Calu3 (cell line): ENCODE results near the gene ERMP1. TPM values are rescaled to one million over a fixed set of nuclear protein-coding genes. Genes with fewer than 3 reads are reported as not detected.
"Not testable (repeated sequence)": the region's sequence is repeated elsewhere in the genome, so short reads cannot be mapped to it uniquely, and the experiment has no call there.

Experiments
- BruUV-seq: library from RNA; stranded (reverse); fragments of 400-500 nt; replicated peaks from 2 replicates; lab custom pipeline; 2021; lab: Mats Ljungman, UMichigan
- CTCF ChIA-PET: fragments of 300-600 bp; sonication (Branson Sonifier 250); formaldehyde crosslinking; loops from one replicate; lab custom pipeline; 2022; ENCODE audit warnings: antibody characterized with exemption; lab: Charles Lee
- DNase-seq: peaks from one replicate; pipeline ENCODE4 v3.0.0; 2022
- H3K27ac Mint-ChIP-seq: one replicate; pipeline ENCODE4 v1.8.0; 2022; ENCODE audit warnings: mixed read lengths; ENCODE audit not compliant: unreplicated experiment
- H3K27me3 Mint-ChIP-seq: one replicate; pipeline ENCODE4 v1.8.0; 2022; ENCODE audit warnings: mixed read lengths; ENCODE audit not compliant: unreplicated experiment
- H3K36me3 Mint-ChIP-seq: one replicate; pipeline ENCODE4 v1.8.0; 2022; ENCODE audit warnings: mild to moderate bottlenecking, moderate library complexity, mixed read lengths; ENCODE audit not compliant: insufficient read depth, unreplicated experiment
- H3K4me1 Mint-ChIP-seq: one replicate; pipeline ENCODE4 v1.8.0; 2022; ENCODE audit warnings: mild to moderate bottlenecking, low read depth, mixed read lengths; ENCODE audit not compliant: unreplicated experiment
- H3K4me3 Mint-ChIP-seq: one replicate; pipeline ENCODE4 v1.8.0; 2022; ENCODE audit warnings: mild to moderate bottlenecking, low read depth, moderate library complexity, mixed read lengths; ENCODE audit not compliant: unreplicated experiment
- H3K9me3 Mint-ChIP-seq: one replicate; pipeline ENCODE4 v1.8.0; 2022; ENCODE audit warnings: low read depth, mixed read lengths; ENCODE audit not compliant: unreplicated experiment
- intact Hi-C: fragments of 100-400 bp; cut with micrococcal nuclease; formaldehyde crosslinking; loops from one replicate; pipeline ENCODE4 v1.10.0; 2022; ENCODE audit not compliant: unreplicated experiment
- total RNA-seq: library from RNA; stranded (reverse); gene quantifications from 2 replicates; pipeline ENCODE4 v1.2.3, GENCODE V29; 2022
- TF ChIP-seq, protein P1 (sequence below): fragments of 200-600 bp; IDR thresholded peaks from one replicate; pipeline ENCODE4 v1.8.0; 2022; ENCODE audit warnings: antibody characterized with exemption; ENCODE audit not compliant: unreplicated experiment

Gene ERMP1
- total RNA-seq, 1 experiment from 2014 or later = 28.4 TPM

DNA sequence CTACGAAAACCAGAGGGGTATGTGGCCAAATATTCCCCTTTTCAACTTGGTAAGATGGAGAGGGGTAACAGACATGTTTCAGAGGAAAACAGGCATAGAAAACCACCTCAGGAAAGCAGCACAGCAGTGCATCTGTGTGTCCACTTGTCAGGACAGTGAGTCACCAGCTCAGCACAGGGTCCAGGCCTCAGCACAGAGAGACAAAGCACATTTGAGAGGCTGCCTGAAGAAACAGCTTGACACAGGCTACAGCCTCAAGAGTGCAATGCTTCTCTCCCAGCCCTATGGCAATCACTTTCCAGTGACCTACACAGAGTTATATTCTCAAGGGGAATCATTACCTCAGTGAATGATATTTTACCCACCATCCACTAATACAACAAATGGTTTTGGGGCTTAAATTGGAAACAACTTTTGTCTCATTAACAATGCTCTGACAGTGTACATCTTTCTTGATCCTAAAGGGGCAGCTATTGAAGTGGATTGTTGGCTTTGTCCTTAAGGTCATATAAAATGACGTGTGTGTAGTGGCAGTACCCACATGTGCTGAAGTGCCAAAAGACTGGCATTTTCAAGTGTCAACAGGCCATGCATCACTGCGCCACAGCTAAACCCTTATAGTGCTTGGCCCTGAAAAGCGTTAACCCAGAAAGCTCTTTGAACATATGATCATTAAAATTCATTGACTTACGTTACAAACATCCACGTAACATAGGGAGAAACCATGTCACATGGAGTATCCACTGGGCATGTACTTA, 46.4 kb downstream of the ERMP1 start:
- intact Hi-C loops = no loop called here
- TF ChIP-seq, protein P1, sequence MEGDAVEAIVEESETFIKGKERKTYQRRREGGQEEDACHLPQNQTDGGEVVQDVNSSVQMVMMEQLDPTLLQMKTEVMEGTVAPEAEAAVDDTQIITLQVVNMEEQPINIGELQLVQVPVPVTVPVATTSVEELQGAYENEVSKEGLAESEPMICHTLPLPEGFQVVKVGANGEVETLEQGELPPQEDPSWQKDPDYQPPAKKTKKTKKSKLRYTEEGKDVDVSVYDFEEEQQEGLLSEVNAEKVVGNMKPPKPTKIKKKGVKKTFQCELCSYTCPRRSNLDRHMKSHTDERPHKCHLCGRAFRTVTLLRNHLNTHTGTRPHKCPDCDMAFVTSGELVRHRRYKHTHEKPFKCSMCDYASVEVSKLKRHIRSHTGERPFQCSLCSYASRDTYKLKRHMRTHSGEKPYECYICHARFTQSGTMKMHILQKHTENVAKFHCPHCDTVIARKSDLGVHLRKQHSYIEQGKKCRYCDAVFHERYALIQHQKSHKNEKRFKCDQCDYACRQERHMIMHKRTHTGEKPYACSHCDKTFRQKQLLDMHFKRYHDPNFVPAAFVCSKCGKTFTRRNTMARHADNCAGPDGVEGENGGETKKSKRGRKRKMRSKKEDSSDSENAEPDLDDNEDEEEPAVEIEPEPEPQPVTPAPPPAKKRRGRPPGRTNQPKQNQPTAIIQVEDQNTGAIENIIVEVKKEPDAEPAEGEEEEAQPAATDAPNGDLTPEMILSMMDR = no peak
- BruUV-seq = no TSS peak
- H3K4me1 Mint-ChIP-seq = no peaks in the 10 kb centered on the region
- H3K27me3 Mint-ChIP-seq = no peaks in the 10 kb centered on the region
- no peak overlapping the region for H3K27ac Mint-ChIP-seq
- peaks cover 4% of the 10 kb centered on the region for H3K36me3 Mint-ChIP-seq
- CTCF ChIA-PET = no interaction called here
- H3K9me3 Mint-ChIP-seq = peaks cover under 1% of the 10 kb centered on the region
- H3K4me3 Mint-ChIP-seq = no peak overlapping the region
- DNase-seq = no peak

- BruUV-seq = no TSS peak
These were observed 48.2 kb downstream of the ERMP1 start for GRCh38 chr9:5784526-5785315.

GRCh38 chr9:5783982-5784381, 48.9 kb downstream of the ERMP1 start:
- Mint-ChIP-seq H3K27me3 (no peaks in the 10 kb centered on the region), H3K4me1 (no peaks in the 10 kb centered on the region), H3K27ac (no peak overlapping the region), H3K4me3 (no peak overlapping the region), H3K36me3 (peaks cover 7% of the 10 kb centered on the region), H3K9me3 (peaks cover 5% of the 10 kb centered on the region)
- DNase-seq = no peak
- CTCF ChIA-PET = no interaction called here
- intact Hi-C loops = no loop called here
- TF ChIP-seq, protein P1 = no peak
- BruUV-seq = no TSS peak

More at GRCh38 chr9:5784526-5785315, 48.2 kb downstream of the ERMP1 start:
- CTCF ChIA-PET = no interaction called here
- Mint-ChIP-seq H3K27ac (no peak overlapping the region), H3K36me3 (peaks cover 6% of the 10 kb centered on the region), H3K27me3 (no peaks in the 10 kb centered on the region), H3K4me1 (no peaks in the 10 kb centered on the region), H3K9me3 (peaks cover 5% of the 10 kb centered on the region), H3K4me3 (no peak overlapping the region)
- DNase-seq = no peak
- intact Hi-C loops = no loop called here
- TF ChIP-seq, protein P1 = no peak

- H3K4me3 Mint-ChIP-seq, DNase-seq, intact Hi-C loops, H3K9me3 Mint-ChIP-seq, H3K36me3 Mint-ChIP-seq, H3K4me1 Mint-ChIP-seq, CTCF ChIA-PET, H3K27me3 Mint-ChIP-seq, H3K27ac Mint-ChIP-seq, BruUV-seq: not testable (repeated sequence)
These were observed 49.5 kb downstream of the ERMP1 start for GRCh38 chr9:5783420-5783819.

GRCh38 chr9:5779705-5780218, 53.2 kb downstream of the ERMP1 start:
- H3K4me3 Mint-ChIP-seq, CTCF ChIA-PET, intact Hi-C loops: not testable (repeated sequence)

More at GRCh38 chr9:5779705-5780218, 53.2 kb downstream of the ERMP1 start:
- not testable (repeated sequence) for H3K27me3 Mint-ChIP-seq, H3K9me3 Mint-ChIP-seq, H3K27ac Mint-ChIP-seq, H3K4me1 Mint-ChIP-seq, BruUV-seq, DNase-seq
- peaks cover 10% of the 10 kb centered on the region for H3K36me3 Mint-ChIP-seq
